Activated CD8-positive, alpha-beta T cell treated with anti-CD3 and anti-CD28 coated beads for 36 hours (primary cell): ENCODE data around the gene CLDN6. TPM values are rescaled to one million over a fixed set of nuclear protein-coding genes. Genes with fewer than 3 reads are reported as not detected.

Experiments used
- ATAC-seq: fragments of 200-7000 bp; cut with Tn5 transposase; one replicate; pipeline ENCODE4 v1.10.0; 2021; ENCODE audit warnings: mild to moderate bottlenecking, moderate library complexity
- CTCF ChIA-PET: fragments of 350-600 bp; sonication (Branson Sonifier 250); formaldehyde crosslinking; loops from one replicate; lab custom pipeline; 2021; ENCODE audit warnings: antibody characterized with exemption; lab: Charles Lee
- POLR2A ChIA-PET: fragments of 350-600 bp; sonication (Branson Sonifier 250); formaldehyde crosslinking; loops from one replicate; lab custom pipeline; 2021; ENCODE audit warnings: antibody characterized with exemption; lab: Charles Lee
- DNase-seq: peaks from one replicate; pipeline ENCODE4 v3.0.0-alpha.2; 2020
- H3K27ac Mint-ChIP-seq: one replicate; pipeline ENCODE4 v1.8.0; 2021; ENCODE audit warnings: mild to moderate bottlenecking, mixed read lengths
- H3K27me3 Mint-ChIP-seq: one replicate; pipeline ENCODE4 v1.8.0; 2021; ENCODE audit warnings: mixed read lengths
- H3K36me3 Mint-ChIP-seq: one replicate; pipeline ENCODE4 v1.8.0; 2021; ENCODE audit warnings: low read depth, mixed read lengths
- H3K4me1 Mint-ChIP-seq: one replicate; pipeline ENCODE4 v1.8.0; 2021; ENCODE audit warnings: low read depth, mixed read lengths
- H3K4me3 Mint-ChIP-seq: one replicate; pipeline ENCODE4 v1.8.0; 2021; ENCODE audit warnings: mild to moderate bottlenecking, moderate library complexity, mixed read lengths
- H3K9me3 Mint-ChIP-seq: one replicate; pipeline ENCODE4 v1.8.0; 2021; ENCODE audit warnings: mixed read lengths
- intact Hi-C: fragments of 100-400 bp; cut with micrococcal nuclease; formaldehyde crosslinking; loops from one replicate; pipeline ENCODE4 v1.10.0; 2022
- total RNA-seq, 2 experiments: library from RNA; stranded (reverse); gene quantifications; one replicate each; pipeline ENCODE4 v1.2.3, GENCODE V29; 2021
- TF ChIP-seq, protein P1 (sequence below): fragments of 200-600 bp; IDR thresholded peaks from one replicate; pipeline ENCODE4 v1.8.0; 2022; ENCODE audit warnings: antibody characterized with exemption, mild to moderate bottlenecking

CLDN6 gene
- total RNA-seq, 2 experiments from 2014 or later, result not detected

GRCh38 chr16:3038896-3039295 is 20.9 kb upstream of the CLDN6 start:
- peaks cover 8% of the 10 kb centered on the region for H3K4me1 Mint-ChIP-seq
- no peak overlapping the region for H3K4me3 Mint-ChIP-seq
- CTCF ChIA-PET, result interaction anchor here (1.3 to 2.0 kb wide), 4 partner anchors 11 to 91 kb away, joined by 4 to 19 read pairs (median 6); no protein-coding TSS in a partner anchor
- DNase-seq, result no peak
- peaks cover 64% of the 10 kb centered on the region for H3K27me3 Mint-ChIP-seq
- intact Hi-C loops, result no loop called here
- no peak for ATAC-seq
- no peak overlapping the region for H3K27ac Mint-ChIP-seq
- TF ChIP-seq, protein P1, sequence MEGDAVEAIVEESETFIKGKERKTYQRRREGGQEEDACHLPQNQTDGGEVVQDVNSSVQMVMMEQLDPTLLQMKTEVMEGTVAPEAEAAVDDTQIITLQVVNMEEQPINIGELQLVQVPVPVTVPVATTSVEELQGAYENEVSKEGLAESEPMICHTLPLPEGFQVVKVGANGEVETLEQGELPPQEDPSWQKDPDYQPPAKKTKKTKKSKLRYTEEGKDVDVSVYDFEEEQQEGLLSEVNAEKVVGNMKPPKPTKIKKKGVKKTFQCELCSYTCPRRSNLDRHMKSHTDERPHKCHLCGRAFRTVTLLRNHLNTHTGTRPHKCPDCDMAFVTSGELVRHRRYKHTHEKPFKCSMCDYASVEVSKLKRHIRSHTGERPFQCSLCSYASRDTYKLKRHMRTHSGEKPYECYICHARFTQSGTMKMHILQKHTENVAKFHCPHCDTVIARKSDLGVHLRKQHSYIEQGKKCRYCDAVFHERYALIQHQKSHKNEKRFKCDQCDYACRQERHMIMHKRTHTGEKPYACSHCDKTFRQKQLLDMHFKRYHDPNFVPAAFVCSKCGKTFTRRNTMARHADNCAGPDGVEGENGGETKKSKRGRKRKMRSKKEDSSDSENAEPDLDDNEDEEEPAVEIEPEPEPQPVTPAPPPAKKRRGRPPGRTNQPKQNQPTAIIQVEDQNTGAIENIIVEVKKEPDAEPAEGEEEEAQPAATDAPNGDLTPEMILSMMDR, result no peak
- no peaks in the 10 kb centered on the region for H3K9me3 Mint-ChIP-seq
- POLR2A ChIA-PET, result interaction anchor here (1.2 to 1.8 kb wide), 5 partner anchors 9 to 19 kb away, joined by 3 to 6 read pairs (median 5); no protein-coding TSS in a partner anchor
- no peaks in the 10 kb centered on the region for H3K36me3 Mint-ChIP-seq

DNA sequence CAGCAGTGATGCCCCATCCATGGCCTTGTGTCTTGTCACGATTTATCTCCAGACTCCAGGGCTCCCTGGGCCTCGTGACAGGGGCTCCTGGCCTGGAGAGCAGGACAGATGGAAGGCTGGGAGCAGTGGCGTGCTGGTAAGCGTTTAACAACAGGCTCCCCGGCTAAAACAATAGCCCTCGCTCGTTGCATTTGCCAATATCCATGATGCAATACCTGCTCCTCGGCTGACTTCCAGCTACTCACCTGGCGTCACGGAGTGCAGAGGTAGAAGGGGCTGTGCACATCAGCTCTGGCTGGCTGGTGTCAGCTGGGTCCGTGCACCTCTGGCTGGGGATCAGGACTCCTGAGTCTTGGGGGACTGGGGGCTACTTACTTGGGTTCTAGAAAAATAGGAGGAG is 20.3 kb upstream of the CLDN6 start:
- ChIA-PET CTCF (interaction anchor here (1.3 to 2.0 kb wide), 4 partner anchors 10 to 92 kb away, joined by 4 to 19 read pairs (median 6); no protein-coding TSS in a partner anchor), POLR2A (interaction anchor here (1.2 to 1.8 kb wide), 4 partner anchors 8 to 20 kb away, joined by 4 to 6 read pairs (median 5); no protein-coding TSS in a partner anchor)
- peaks cover 65% of the 10 kb centered on the region for H3K27me3 Mint-ChIP-seq

DNA sequence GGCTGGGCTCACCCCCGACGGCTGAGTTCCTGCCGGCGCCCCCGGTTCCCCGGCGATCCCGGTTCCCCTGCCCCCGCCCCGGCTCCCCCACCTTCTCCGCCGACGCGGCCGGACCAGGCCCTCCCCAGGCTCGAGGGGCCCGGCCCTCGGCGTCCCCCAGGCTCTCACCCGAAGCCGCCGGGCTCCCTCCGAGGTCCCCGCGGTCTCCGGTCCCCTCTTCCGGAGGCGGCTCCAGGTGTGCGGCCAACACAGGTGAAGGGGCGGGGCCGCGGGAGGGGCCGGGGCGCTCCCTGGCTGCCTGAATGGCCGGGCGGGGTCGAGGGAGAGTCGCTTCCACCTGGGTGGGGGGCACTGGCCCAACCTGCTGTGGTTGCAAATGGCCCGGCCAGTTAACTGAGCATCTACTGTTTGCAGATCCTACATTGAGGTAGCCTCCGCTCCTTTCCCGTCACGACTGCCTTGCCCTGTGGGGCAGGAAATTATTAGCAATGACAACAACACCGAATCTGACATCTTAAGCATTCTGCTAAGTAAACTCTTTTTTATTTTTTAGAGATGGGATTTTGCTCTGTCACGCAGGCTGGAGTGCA is 18.8 kb upstream of the CLDN6 start, which contains the start of gene BICDL2:
TSS of gene BICDL2 (minus strand) at position 219 of the 590 bp plus-strand sequence. CDS start 1,448 bp downstream, outside the sequence.
- Mint-ChIP-seq H3K27ac (no peak within 1 kb of the TSS), H3K27me3 (peaks cover 69% of the 10 kb centered on the region), H3K9me3 (no peaks in the 10 kb centered on the region), H3K4me1 (peaks cover 11% of the 10 kb centered on the region), H3K4me3 (no peak within 1 kb of the TSS), H3K36me3 (no peaks in the 10 kb centered on the region)
- ATAC-seq (no peak), DNase-seq (no peak)
- CTCF ChIA-PET, result interaction anchor here (0.9 to 1.1 kb wide), 2 partner anchors 9 to 22 kb away, joined by 3 to 7 read pairs; no protein-coding TSS in a partner anchor
- intact Hi-C loops, result no loop called here
- POLR2A ChIA-PET, result no interaction called here
- TF ChIP-seq, protein P1, result no peak

More for the DNA sequence above, 20.3 kb upstream of the CLDN6 start:
- Mint-ChIP-seq H3K4me3 (no peak overlapping the region), H3K4me1 (peaks cover 8% of the 10 kb centered on the region), H3K9me3 (no peaks in the 10 kb centered on the region), H3K36me3 (no peaks in the 10 kb centered on the region), H3K27ac (no peak overlapping the region)
- DNase-seq (no peak), ATAC-seq (no peak)
- intact Hi-C loops, result no loop called here
- TF ChIP-seq, protein P1, result no peak

- TF ChIP-seq, protein P1, result no peak
- ChIA-PET CTCF (interaction anchor here (0.9 to 10.2 kb wide), 5 partner anchors 12 to 113 kb away, joined by 3 to 135 read pairs (median 4); partner anchors contain the start of genes CLDN6, HCFC1R1, THOC6 and TNFRSF12A), POLR2A (interaction anchor here (0.6 to 1.9 kb wide), 2 partner anchors 12 to 14 kb away, joined by 3 to 9 read pairs; no protein-coding TSS in a partner anchor)
- intact Hi-C loops, result no loop called here
- no peaks in the 10 kb centered on the region for H3K9me3 Mint-ChIP-seq
- H3K36me3 Mint-ChIP-seq, result no peaks in the 10 kb centered on the region
- no peak overlapping the region for H3K27ac Mint-ChIP-seq
- H3K4me3 Mint-ChIP-seq, result no peak overlapping the region
- ATAC-seq (no peak), DNase-seq (no peak)
- H3K4me1 Mint-ChIP-seq, result peaks cover 11% of the 10 kb centered on the region
- H3K27me3 Mint-ChIP-seq, result peaks cover 68% of the 10 kb centered on the region
Observed at GRCh38 chr16:3035972-3036725, 18.2 kb upstream of the CLDN6 start.
